H1 (cell line): ENCODE results near the gene U2SURP. TPM values are rescaled to one million over a fixed set of nuclear protein-coding genes. Genes with fewer than 3 reads are reported as not detected.

Source experiments
- CTCF ChIA-PET: fragments of 300-600 bp; sonication (Branson Sonifier 250); formaldehyde crosslinking; loops from one replicate; lab custom pipeline; 2021; ENCODE audit not compliant: partially characterized antibody; lab: Charles Lee
- POLR2A ChIA-PET: fragments of 300-600 bp; sonication (Branson Sonifier 250); formaldehyde crosslinking; loops from one replicate; lab custom pipeline; 2021; ENCODE audit warnings: inconsistent platforms; ENCODE audit not compliant: partially characterized antibody; lab: Charles Lee
- DNase-seq, 2 experiments: peaks; one replicate each; pipeline versions ENCODE4 v3.0.0 to v3.0.0-alpha.2; 2010 to 2022; ENCODE audit warnings: low spot score in 2 of 2, low read depth in 1 of 2, mixed read lengths in 1 of 2
- FAIRE-seq: peaks from 2 replicates; lab custom pipeline; 2011; peaks lifted over from hg19 to GRCh38; lab: Jason Lieb, UNC
- H2AFZ ChIP-seq: 2 replicates; pipeline ENCODE4 v1.8.1; 2012; ENCODE audit warnings: low read length, inconsistent platforms
- H2AK5ac ChIP-seq: 2 replicates; pipeline ENCODE4 v1.6.1; 2013; ENCODE audit warnings: low read depth, low read length
- H2BK120ac ChIP-seq: replicated peaks from 2 replicates; pipeline ENCODE3; 2013; ENCODE audit warnings: low read depth, low read length, inconsistent platforms
- H2BK12ac ChIP-seq: 2 replicates; pipeline ENCODE4 v1.6.1; 2013; ENCODE audit warnings: low read depth, low read length
- H2BK15ac ChIP-seq: 2 replicates; pipeline ENCODE4 v1.6.1; 2013; ENCODE audit warnings: low read length
- H2BK20ac ChIP-seq: 2 replicates; pipeline ENCODE4 v1.6.1; 2013; ENCODE audit warnings: low read length
- H2BK5ac ChIP-seq: 2 replicates; pipeline ENCODE4 v1.6.1; 2013; ENCODE audit warnings: low read depth, low read length
- H3K14ac ChIP-seq: 2 replicates; pipeline ENCODE4 v1.6.1; 2013; ENCODE audit warnings: inconsistent platforms; ENCODE audit not compliant: insufficient read length
- H3K18ac ChIP-seq: 2 replicates; pipeline ENCODE4 v1.6.1; 2013; ENCODE audit warnings: low read length; ENCODE audit errors: extremely low read depth
- H3K23ac ChIP-seq: 2 replicates; pipeline ENCODE4 v1.6.1; 2013; ENCODE audit warnings: inconsistent platforms; ENCODE audit not compliant: insufficient read length
- H3K23me2 ChIP-seq: 2 replicates; pipeline ENCODE4 v1.6.1; 2013; ENCODE audit warnings: low read depth, low read length
- H3K27ac ChIP-seq: 2 replicates; pipeline ENCODE4 v1.6.1; 2011; ENCODE audit warnings: low read depth, low read length, inconsistent platforms
- H3K27me3 ChIP-seq, 4 experiments: replicated peaks in 1 of 4; 1 replicate in 1 of 4; 2 replicates in 3 of 4; pipeline versions ENCODE4 v1.6.1 to v1.8.1; 2011 to 2013; ENCODE audit warnings: low read length in 3 of 4, mild to moderate bottlenecking in 3 of 4, inconsistent platforms in 2 of 4, mixed read lengths in 2 of 4, moderate library complexity in 1 of 4; ENCODE audit not compliant: control insufficient read depth in 3 of 4, insufficient read depth in 3 of 4; ENCODE audit errors: extremely low read depth in 1 of 4
- H3K36me3 ChIP-seq, 4 experiments: 2 replicates each; pipeline versions ENCODE4 v1.6.1 to v1.8.1; 2011 to 2013; ENCODE audit warnings: mild to moderate bottlenecking in 4 of 4, low read length in 3 of 4, moderate library complexity in 2 of 4, control low read depth in 1 of 4, inconsistent platforms in 1 of 4; ENCODE audit not compliant: insufficient read depth in 4 of 4, control insufficient read depth in 2 of 4
- H3K4ac ChIP-seq: replicated peaks from 2 replicates; pipeline ENCODE3; 2013; ENCODE audit warnings: low read length, low read depth, mixed read lengths, inconsistent platforms; ENCODE audit not compliant: insufficient read length
- H3K4me1 ChIP-seq, 4 experiments: replicated peaks in 1 of 4; 1 replicate in 1 of 4; 2 replicates in 3 of 4; pipeline versions ENCODE4 v1.6.1 to v1.8.1; 2011 to 2013; ENCODE audit warnings: low read length in 3 of 4, inconsistent platforms in 2 of 4, mixed read lengths in 1 of 4; ENCODE audit not compliant: insufficient read depth in 4 of 4, control insufficient read depth in 3 of 4
- H3K4me2 ChIP-seq, 2 experiments: 2 replicates each; pipeline versions ENCODE4 v1.6.1 to v1.8.1; 2011 to 2013; ENCODE audit warnings: low read depth in 2 of 2, low read length in 2 of 2, control low read depth in 1 of 2, inconsistent platforms in 1 of 2, mild to moderate bottlenecking in 1 of 2; ENCODE audit not compliant: insufficient read depth in 1 of 2
- H3K4me3 ChIP-seq, 4 experiments: fragments of 200-600, 300-600 bp in 1 of 4; sonication (generic), shearing (Covaris generic), sonication (Bioruptor Twin) in 1 of 4; 2 replicates each; pipeline versions ENCODE4 v1.5.1 to v1.8.1; 2011 to 2016; ENCODE audit warnings: low read length in 4 of 4, low read depth in 3 of 4, control low read depth in 2 of 4, inconsistent platforms in 2 of 4, mild to moderate bottlenecking in 2 of 4, mixed read lengths in 1 of 4, moderate library complexity in 1 of 4; ENCODE audit not compliant: insufficient read depth in 2 of 4; ENCODE audit errors: extremely low read depth in 1 of 4
- H3K56ac ChIP-seq: replicated peaks from 2 replicates; pipeline ENCODE3; 2013; ENCODE audit warnings: low read depth, mild to moderate bottlenecking, mixed read lengths, low read length, inconsistent platforms; ENCODE audit not compliant: insufficient read length
- H3K79me1 ChIP-seq: 2 replicates; pipeline ENCODE4 v1.6.1; 2013; ENCODE audit warnings: low read depth, low read length, control low read depth
- H3K79me2 ChIP-seq, 2 experiments: 2 replicates each; pipeline versions ENCODE4 v1.6.1 to v1.8.1; 2012 to 2013; ENCODE audit warnings: low read length in 2 of 2, mild to moderate bottlenecking in 2 of 2, inconsistent platforms in 1 of 2; ENCODE audit not compliant: insufficient read depth in 2 of 2, control insufficient read depth in 1 of 2
- H3K9ac ChIP-seq, 4 experiments: replicated peaks in 1 of 4; 1 replicate in 1 of 4; 2 replicates in 3 of 4; pipeline versions ENCODE4 v1.6.1 to v1.8.1; 2011 to 2013; ENCODE audit warnings: low read depth in 3 of 4, low read length in 3 of 4, control low read depth in 2 of 4, mild to moderate bottlenecking in 2 of 4, moderate library complexity in 2 of 4, inconsistent platforms in 1 of 4; ENCODE audit errors: extremely low read depth in 1 of 4
- H3K9me3 ChIP-seq, 2 experiments: 2 replicates each; pipeline versions ENCODE4 v1.6.1 to v1.8.1; 2012 to 2013; ENCODE audit warnings: mild to moderate bottlenecking in 2 of 2, moderate library complexity in 2 of 2, control low read depth in 1 of 2, inconsistent platforms in 1 of 2, low read depth in 1 of 2, low read length in 1 of 2, mixed read lengths in 1 of 2; ENCODE audit not compliant: insufficient read depth in 2 of 2
- H4K20me1 ChIP-seq, 2 experiments: replicated peaks in 1 of 2; 2 replicates each; pipeline versions ENCODE3 to v1.8.1; 2011 to 2013; ENCODE audit warnings: inconsistent platforms in 2 of 2, low read length in 2 of 2, mild to moderate bottlenecking in 1 of 2; ENCODE audit not compliant: insufficient read depth in 2 of 2, control insufficient read depth in 1 of 2
- H4K5ac ChIP-seq: 2 replicates; pipeline ENCODE4 v1.6.1; 2013; ENCODE audit warnings: low read length, low read depth, mixed read lengths, inconsistent platforms; ENCODE audit not compliant: insufficient read length
- H4K8ac ChIP-seq: 2 replicates; pipeline ENCODE4 v1.8.0; 2013; ENCODE audit warnings: mild to moderate bottlenecking, moderate library complexity, low read length, inconsistent platforms; ENCODE audit not compliant: insufficient read depth; ENCODE audit errors: extremely low read depth
- H4K91ac ChIP-seq: replicated peaks from 2 replicates; pipeline ENCODE3; 2013; ENCODE audit warnings: low read length, mixed read lengths, inconsistent platforms; ENCODE audit not compliant: insufficient read length
- ATF2 ChIP-seq: IDR thresholded peaks from 2 replicates; pipeline ENCODE4 v1.6.1; 2012; ENCODE audit warnings: low read length, inconsistent platforms
- BACH1 ChIP-seq: IDR thresholded peaks from 2 replicates; pipeline ENCODE4 v1.6.1; 2012; ENCODE audit warnings: low read length, improper control_type of control experiment
- BRCA1 ChIP-seq: IDR thresholded peaks from 2 replicates; pipeline ENCODE4 v1.6.1; 2012; ENCODE audit warnings: low read depth, low read length, improper control_type of control experiment
- GABPA ChIP-seq: IDR thresholded peaks from 2 replicates; pipeline ENCODE4 v1.6.1; 2011; ENCODE audit warnings: mild to moderate bottlenecking, low read length, moderate library complexity, borderline replicate concordance; ENCODE audit not compliant: insufficient read depth
- JUND ChIP-seq: IDR thresholded peaks from 2 replicates; pipeline ENCODE4 v1.6.1; 2011; ENCODE audit warnings: mild to moderate bottlenecking, improper control_type of control experiment, low read length
- RBBP5 ChIP-seq: IDR thresholded peaks from 2 replicates; pipeline ENCODE4 v1.7.1; 2012; ENCODE audit warnings: low read depth, mild to moderate bottlenecking, inconsistent platforms, low read length, moderate library complexity, borderline replicate concordance
- SAP30 ChIP-seq: fragments of 300-600 bp; sonication (generic); IDR thresholded peaks from 2 replicates; pipeline ENCODE4 v1.7.1; 2012; ENCODE audit warnings: low read length, moderate library complexity, mild to moderate bottlenecking, inconsistent platforms; ENCODE audit not compliant: insufficient read depth, insufficient replicate concordance
- SIN3A ChIP-seq, 2 experiments: IDR thresholded peaks in 1 of 2; conservative IDR thresholded peaks in 1 of 2; 2 replicates each; pipeline ENCODE4 v1.6.1; 2011 to 2012; ENCODE audit warnings: low read length in 2 of 2, improper control_type of control experiment in 1 of 2, low read depth in 1 of 2, mild to moderate bottlenecking in 1 of 2
- WGBS, 2 experiments: shearing (Covaris generic) in 1 of 2; methylation state at CpG; one replicate each; pipeline versions ENCODE4 v1.1.6 to v1.1.7; 2013 to 2015; ENCODE audit warnings: low lambda C conversion rate in 2 of 2, mixed read lengths in 2 of 2, inconsistent platforms in 1 of 2, low coverage in 1 of 2, missing lambda C conversion rate in 1 of 2; ENCODE audit not compliant: insufficient replicate concordance in 2 of 2, insufficient coverage in 1 of 2, insufficient read length in 1 of 2; ENCODE audit errors: extremely low coverage in 1 of 2, missing lambda C conversion rate in 1 of 2; 5-methylcytosine and 5-hydroxymethylcytosine counted together
- polyA plus RNA-seq, 7 experiments: library from polyadenylated mRNA; depleted of rRNA in 3 of 7; stranded (reverse) in 5 of 7; unstranded in 2 of 7; fragments of >200 nt in 5 of 7; fragments of 200-250 nt in 2 of 7; gene quantifications; 1 replicate in 5 of 7; 2 replicates in 1 of 7; 4 replicates in 1 of 7; pipeline versions ENCODE4 v1.2.1 to v1.2.3, GENCODE V29; 2011 to 2013; ENCODE audit warnings: missing spikeins in 2 of 7, mixed read lengths in 2 of 7
- total RNA-seq: library from RNA; stranded (reverse); fragmentation: NEBNext Ultra II Directional; extraction: Animal tissue kit (Norgen Biotek cat#: 25700); gene quantifications from 2 replicates; pipeline ENCODE4 v1.2.1, GENCODE V29; 2021

U2SURP gene
- total and polyA plus RNA-seq, 2 of the 8 experiments (the other 6 are each of a cell fraction or from before 2014, with no cell fraction given), result 22.2 to 167 TPM

GRCh38 chr3:142983318-142983717 is 18.1 kb upstream of the U2SURP start:
- H3K4me1 ChIP-seq, result peaks cover 0 to 3% (median under 1%) of the 10 kb centered on the region in 4 experiments; a peak in 3 of 7 replicates
- POLR2A ChIA-PET, result interaction anchor here (1.8 to 3.1 kb wide), 2 partner anchors 18 to 19 kb away, joined by 6 to 15 read pairs; partner anchors contain the start of gene U2SURP

More at GRCh38 chr3:142983318-142983717, 18.1 kb upstream of the U2SURP start:
- no peak overlapping the region for H2AK5ac ChIP-seq
- CTCF ChIA-PET, result interaction anchor here (0.6 to 5.5 kb wide), 12 partner anchors 8 to 366 kb away, joined by 3 to 45 read pairs (median 8); no protein-coding TSS in a partner anchor
- H3K14ac ChIP-seq, result no peak overlapping the region
- no peak overlapping the region for H2BK5ac ChIP-seq
- no peak overlapping the region for H2BK15ac ChIP-seq
- no peak overlapping the region for H2BK12ac ChIP-seq
- H3K18ac ChIP-seq, result no peak overlapping the region
- WGBS, 2 experiments, result 91% methylated on average over 2 of the region's 2 CpGs; no CpG with 5 or more reads in 1 of the 2 experiments
- H3K27me3 ChIP-seq, result no peaks in the 10 kb centered on the region
- no peaks in the 10 kb centered on the region for H3K79me2 ChIP-seq
- no peak overlapping the region for H3K23ac ChIP-seq
- no peak overlapping the region for H2BK120ac ChIP-seq
- H3K27ac ChIP-seq, result no peak overlapping the region
- H3K9me3 ChIP-seq, result no peaks in the 10 kb centered on the region
- H3K4ac ChIP-seq, result no peak overlapping the region
- no peak overlapping the region for H3K9ac ChIP-seq
- DNase-seq, result no peak
- no peaks in the 10 kb centered on the region for H3K36me3 ChIP-seq
- no peak overlapping the region for H4K91ac ChIP-seq
- no peaks in the 10 kb centered on the region for H3K79me1 ChIP-seq
- H3K4me2 ChIP-seq, result no peak overlapping the region
- TF ChIP-seq RBBP5 (no peak), GABPA (no peak), SAP30 (no peak), BRCA1 (no peak), JUND (no peak), BACH1 (no peak), ATF2 (no peak), SIN3A (conservative IDR thresholded peaks at IDR 0.05 in 1 of 2, IDR thresholded peaks at IDR 0.05 in 1 of 2; ENCODE audit: low read depth in 1 of 2, low read length in 2 of 2) (no peak)
- H4K20me1 ChIP-seq, result no peaks in the 10 kb centered on the region
- FAIRE-seq, result no peak
- H3K56ac ChIP-seq, result no peak overlapping the region
- no peak overlapping the region for H2BK20ac ChIP-seq
- no peak overlapping the region for H4K8ac ChIP-seq
- no peaks in the 10 kb centered on the region for H3K23me2 ChIP-seq
- H4K5ac ChIP-seq, result no peak overlapping the region
- H3K4me3 ChIP-seq, result no peak overlapping the region
- no peak overlapping the region for H2AFZ ChIP-seq
